Inflammatory macrophage treated with lipopolysaccharide for 4 hours (primary cell): Measurements from ENCODE around the gene GBP3.
"Not testable (repeated sequence)": the region's sequence is repeated elsewhere in the genome, so short reads cannot be mapped to it uniquely, and the experiment has no call there.

Experiments
- DNase-seq: peaks from one replicate; pipeline ENCODE4 v3.0.0-alpha.2; 2020

Gene GBP3

DNA sequence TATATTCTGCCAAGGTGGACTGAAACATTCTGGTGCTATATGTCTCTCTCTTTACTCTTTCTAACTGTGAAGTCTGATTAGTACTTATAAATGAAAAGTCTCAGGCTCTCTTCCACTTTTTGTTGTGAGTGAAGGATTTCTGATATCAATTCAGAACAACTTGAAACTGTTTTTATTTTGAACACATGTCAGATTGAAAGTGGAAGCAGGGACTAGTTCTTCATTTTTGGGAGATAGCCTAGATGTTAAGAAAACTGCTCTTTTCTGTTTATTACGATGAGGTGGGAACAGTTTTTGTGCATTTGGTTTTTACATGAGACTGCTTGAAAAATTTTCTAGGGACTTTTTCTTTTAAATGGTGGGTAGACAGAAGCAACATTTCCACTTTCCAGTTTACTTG, 14.5 kb upstream of the GBP3 start:
- DNase-seq, result peak; percentile 76

- no peak for DNase-seq
Measured at GRCh38 chr1:89035080-89035479, 12.4 kb upstream of the GBP3 start.

- not testable (repeated sequence) for DNase-seq
Measured at GRCh38 chr1:89034004-89034403, 11.3 kb upstream of the GBP3 start.

GRCh38 chr1:89029051-89029450, 6.4 kb upstream of the GBP3 start:
- not testable (repeated sequence) for DNase-seq

GRCh38 chr1:89025928-89026327, 3.3 kb upstream of the GBP3 start:
- DNase-seq, result peak; percentile 60

GRCh38 chr1:89023026-89023425, 360 bp upstream of the GBP3 start:
- DNase-seq, result no peak

- DNase-seq, result not testable (repeated sequence)
Measured at GRCh38 chr1:89018318-89018717, 4.3 kb downstream of the GBP3 start.

GRCh38 chr1:89008511-89008910, 14.2 kb downstream of the GBP3 start:
- no peak for DNase-seq

DNA sequence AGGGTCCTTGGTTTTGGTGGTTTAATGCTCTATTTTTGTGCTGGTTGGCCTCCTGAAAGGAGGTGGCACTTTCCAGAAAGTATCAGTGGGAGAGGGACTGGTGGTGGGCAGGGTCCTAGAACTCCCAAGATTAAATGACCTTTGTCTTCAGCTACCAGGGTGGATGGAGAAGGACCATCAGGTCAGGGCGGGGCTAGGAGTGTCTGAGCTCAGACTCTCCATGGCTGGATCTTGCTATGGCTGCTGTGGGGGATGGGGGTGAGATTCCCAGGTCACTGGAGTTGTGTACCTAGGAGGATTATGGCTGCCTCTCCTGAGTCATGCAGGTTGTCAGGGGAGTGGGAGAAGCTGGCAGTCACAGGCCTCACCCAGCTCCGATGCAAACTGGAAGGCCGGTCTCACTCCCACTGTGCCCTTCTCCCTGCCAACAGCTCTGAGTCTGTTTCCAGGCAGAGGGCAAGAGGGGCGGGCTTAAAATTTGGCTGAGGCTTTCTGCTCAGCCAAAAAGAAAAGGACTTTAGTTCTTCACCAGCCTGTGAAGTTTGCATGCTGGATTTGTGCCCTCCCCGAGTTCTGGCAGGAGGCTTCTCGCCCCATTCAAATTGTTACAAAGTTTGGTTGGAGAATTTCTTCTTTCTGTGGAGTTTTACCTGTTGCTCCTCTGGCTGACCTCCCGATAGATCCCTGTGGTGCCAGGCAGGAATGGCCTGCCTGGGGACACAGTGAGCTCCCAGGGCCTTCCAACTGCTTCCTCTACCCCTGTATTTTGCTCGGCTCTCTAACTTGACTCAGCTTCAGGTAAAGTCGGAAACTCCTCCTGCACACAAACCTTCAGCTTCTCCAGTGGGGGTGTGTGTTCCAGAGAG, 17.1 kb downstream of the GBP3 start:
- no peak for DNase-seq

DNA sequence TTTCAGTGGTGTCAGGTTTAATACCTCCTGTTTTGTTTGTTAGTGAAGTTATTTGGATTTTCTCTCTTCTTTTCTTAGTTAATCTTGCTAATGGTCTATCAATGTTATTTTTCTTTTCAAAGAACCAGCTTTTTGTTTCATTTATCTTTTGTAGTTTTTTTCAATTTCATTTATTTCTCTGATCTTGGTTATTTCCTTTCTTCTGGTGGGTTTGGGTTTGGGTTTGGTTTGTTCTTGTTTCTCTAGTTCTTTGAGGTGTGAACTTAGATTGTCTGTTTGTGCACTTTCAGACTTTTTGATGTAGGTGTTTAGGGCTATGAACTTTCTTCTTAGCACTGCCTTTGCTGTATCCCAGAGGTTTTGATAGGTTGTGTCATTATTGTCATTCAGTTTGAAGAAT, 20.5 kb downstream of the GBP3 start:
- not testable (repeated sequence) for DNase-seq

DNA sequence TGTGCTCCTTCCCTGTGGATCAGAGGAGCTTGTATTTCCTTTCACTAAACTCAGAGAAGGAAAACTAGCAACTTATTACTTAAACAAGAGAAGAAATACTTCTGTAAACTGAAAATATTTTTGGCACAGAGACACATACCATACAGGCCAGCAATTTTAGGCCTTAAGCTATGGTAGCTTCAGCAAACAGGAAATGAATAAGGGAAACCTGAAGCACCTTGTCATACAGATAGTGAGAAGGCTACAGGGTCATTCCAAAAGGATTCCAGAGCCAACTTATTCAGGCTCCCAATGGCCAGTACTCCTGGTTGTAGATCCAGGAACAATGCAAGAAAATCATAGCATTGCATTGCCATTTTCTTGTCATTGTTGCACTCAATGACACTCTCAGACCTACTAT, 21.2 kb downstream of the GBP3 start:
- DNase-seq, result no peak

DNA sequence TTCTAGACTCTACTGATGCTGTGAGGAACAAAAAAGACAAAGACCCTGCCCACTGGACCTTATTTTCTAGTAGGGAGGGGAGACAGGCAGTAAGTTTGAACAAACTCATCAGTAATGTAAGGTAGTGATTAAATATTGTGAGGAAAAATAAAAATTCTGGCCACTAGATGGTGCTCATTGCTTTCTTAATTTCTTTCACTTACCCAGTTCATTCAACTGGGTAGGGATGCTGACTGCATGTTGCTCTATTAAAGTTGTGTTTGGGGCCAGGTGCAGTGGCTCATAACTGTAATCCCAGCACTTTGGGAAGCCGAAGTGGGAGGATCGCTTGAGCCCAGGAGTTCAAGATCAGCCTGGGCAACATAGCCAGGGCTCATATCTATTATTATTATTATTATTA, 23.9 kb downstream of the GBP3 start:
- DNase-seq, result peak; percentile 78

DNA sequence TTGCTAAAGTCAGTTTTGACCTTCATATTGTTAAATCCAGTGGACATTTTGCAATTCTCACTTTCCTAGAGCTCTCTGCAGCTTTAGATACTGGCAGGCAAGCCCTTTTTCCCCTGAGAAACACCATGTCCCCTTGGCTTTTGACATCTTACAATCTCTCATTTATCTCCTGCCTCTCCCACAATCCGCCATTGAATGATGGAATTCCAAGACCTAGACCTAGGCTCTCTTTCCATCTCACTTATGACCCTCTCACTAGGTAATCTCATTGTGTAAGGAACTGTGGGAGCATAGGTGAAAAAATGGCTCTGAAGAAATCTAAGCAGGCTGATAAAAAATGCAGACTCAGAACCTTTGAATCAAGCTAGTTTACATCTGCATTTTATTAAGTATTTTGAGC, 32.2 kb downstream of the GBP3 start:
- peak; percentile 49 for DNase-seq

- DNase-seq, result no peak
Measured at GRCh38 chr1:88985692-88986091, 37.0 kb downstream of the GBP3 start.

DNA sequence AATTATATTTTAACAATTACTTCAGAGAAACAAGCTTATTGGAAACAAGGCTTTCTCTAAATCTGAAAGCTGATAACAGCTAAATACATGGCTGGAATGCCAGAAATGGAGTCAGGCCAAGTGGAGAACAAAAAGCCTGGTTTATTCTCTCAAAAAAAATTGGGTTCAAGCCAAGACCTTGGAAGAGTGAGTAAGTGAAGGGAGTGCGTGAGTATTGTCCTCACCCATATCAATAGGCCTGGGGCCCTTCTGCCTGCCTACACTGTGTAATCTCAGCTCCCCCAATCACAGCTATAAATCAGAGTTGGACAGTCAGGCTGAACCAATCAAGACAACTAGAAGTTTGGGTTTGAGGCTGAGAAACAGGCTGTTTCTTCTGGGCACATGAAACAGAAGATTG, 37.6 kb downstream of the GBP3 start:
- DNase-seq, result no peak

GRCh38 chr1:88984569-88984968, 38.1 kb downstream of the GBP3 start:
- DNase-seq, result no peak

DNA sequence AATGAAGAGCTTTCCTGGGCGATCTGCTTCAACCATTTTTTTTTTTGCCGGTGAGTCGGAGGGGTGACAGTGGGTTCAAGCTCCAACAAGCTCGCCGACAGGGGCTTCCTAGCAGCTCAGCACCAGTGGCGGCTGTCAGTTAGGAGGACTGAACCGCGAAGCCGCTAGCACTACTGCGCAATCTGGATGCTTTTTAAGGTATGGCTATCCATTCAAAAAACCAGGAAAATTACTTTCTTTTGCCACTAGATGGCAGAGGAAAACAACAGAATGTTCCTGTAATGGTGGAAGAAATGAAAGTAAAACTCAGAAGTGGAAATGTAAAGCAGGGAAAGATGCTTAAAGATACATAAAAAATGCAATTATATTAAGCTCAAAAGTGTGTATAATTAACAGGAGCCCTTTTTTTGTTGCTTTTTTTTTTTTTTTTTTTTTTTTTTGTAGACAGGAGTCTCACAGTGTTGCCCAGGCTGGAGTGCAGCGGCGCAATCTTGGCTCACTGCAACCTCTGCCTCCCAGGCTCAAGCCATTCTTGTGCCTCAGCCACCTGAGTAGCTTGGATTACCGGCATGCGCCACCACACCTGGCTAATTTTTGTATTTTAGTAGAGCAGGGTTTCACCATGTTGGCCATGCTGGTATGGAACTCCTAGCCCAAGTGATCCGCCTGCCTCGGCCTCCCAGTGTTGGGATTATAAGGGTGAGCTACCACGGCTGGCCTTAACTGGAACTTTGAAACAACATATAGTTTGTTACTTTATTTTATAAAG, 38.7 kb downstream of the GBP3 start:
- DNase-seq, result peak; percentile 88

DNA sequence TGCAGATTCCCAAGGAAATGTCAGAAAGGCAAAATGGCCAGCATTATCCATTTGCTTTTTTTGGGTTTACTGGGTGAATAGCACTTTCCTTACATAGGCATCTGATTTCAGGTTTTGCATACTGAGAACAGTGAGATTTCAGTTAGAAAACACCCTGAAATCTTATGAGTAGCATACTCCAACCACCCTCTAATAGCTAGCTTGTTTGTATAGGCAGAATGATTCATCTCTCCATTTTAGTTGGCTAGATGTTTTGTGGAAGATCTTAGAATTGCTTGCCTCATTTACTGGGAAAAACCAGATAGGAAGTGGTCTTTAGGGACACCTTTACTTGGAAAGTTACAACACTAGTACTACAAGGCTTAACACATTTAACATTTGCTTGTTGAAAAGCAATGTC, 40.6 kb downstream of the GBP3 start:
- peak; percentile 18 for DNase-seq

DNA sequence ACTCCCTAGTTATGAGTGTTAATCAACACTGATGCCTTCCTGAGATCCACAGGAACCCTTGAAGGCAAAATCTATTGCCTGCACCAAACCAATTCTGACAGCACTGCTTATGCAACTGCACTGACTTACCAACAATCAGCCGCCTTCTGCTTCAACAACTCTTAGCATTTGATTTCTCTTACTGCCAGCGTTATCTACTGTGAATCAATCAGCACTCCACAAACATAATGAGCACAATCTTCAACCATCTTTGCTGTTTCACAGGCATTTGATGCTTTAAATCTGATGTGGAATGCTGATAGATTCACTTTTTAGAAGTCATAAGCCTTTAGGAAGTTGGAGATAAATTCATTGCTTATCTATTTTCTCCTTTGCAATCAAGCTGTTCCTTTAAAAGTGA, 41.2 kb downstream of the GBP3 start:
- not testable (repeated sequence) for DNase-seq

GRCh38 chr1:88980870-88981269, 41.8 kb downstream of the GBP3 start:
- DNase-seq, result peak; percentile 30

- no peak for DNase-seq
Measured at GRCh38 chr1:88979749-88980116, 42.9 kb downstream of the GBP3 start.

DNA sequence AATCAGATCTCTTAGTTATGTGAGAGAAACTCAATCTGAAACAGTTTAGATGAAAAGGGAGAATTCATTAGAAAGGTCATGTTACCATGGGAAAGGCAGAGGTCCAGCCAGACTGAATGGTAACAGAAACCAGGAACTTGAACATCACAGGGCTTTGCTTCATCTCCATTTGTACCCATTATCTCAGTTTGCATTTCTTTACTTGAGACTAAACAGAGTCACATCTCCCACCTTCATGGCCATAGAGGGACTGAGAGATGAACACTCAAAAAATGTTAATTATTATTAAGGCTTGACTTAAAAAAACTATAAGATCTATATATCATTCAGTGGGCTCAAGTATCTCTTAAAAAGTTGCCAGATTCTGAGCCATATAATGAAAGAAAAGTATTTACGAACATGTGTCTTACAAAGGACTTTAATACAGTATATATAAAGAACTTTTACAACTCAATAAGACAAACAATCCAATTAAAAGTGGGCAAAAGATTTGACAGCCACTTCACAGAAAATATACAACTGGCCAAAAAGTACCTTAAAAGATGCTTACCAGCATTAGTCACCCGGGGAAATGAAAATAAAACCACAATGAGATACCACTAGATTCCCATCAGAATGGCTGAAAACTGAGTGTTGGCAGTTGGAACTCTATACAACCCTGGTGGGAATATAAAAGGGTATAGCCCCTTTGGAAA, 43.5 kb downstream of the GBP3 start:
- peak; percentile 33 for DNase-seq

DNA sequence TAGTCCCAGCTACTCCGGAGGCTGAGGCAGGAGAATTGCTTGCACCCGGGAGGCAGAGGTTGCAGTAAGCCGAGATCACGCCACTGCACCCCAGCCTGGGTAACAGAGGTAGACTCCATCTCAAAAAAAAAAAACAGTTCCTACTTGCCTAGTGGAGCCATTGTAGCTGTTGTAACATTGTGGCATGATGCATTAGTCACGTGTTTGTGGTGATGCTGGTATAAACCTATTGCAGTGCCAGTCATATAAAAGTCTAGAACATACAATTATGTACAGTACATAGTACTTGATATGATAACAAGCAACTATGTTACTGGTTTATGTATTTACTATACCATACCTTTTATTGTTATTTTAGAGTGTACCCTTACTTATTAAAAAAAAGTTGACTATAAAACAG, 46.4 kb downstream of the GBP3 start:
- peak; percentile 47 for DNase-seq
